Measurements from ENCODE around the gene SLC38A11. TPM values are rescaled to one million over a fixed set of nuclear protein-coding genes. Genes with fewer than 3 reads are reported as not detected.

SLC38A11 gene
- polyA plus RNA-seq, 3 donors: 0.07 TPM; not detected in 2

GRCh38 chr2:164903204-164903603 lies 52.1 kb downstream of the SLC38A11 start:
- H3K27me3 Mint-ChIP-seq (ENCODE audit: low read depth in 3 of 3): no peaks in the 10 kb centered on the region
- Histone ChIP-seq H3K36me3 (replicated peaks in 1 of 2; ENCODE audit: control insufficient read depth in 1 of 2, insufficient read depth in 2 of 2, low read length in 2 of 2) (no peaks in the 10 kb centered on the region), H3K79me2 (ENCODE audit: insufficient read depth, low read length) (no peaks in the 10 kb centered on the region), H3K27me3 (ENCODE audit: control insufficient read depth in 2 of 2, insufficient read depth in 2 of 2, low read length in 2 of 2) (no peaks in the 10 kb centered on the region), H3K4me1 (ENCODE audit: control insufficient read depth in 1 of 2, insufficient read depth in 2 of 2, low read length in 2 of 2) (no peaks in the 10 kb centered on the region), H3K9me3 (replicated peaks in 1 of 2; ENCODE audit: control insufficient read depth in 1 of 2, insufficient read depth in 1 of 2, low read length in 2 of 2) (no peaks in the 10 kb centered on the region), H3K9ac (ENCODE audit: insufficient read depth, low read length, poor library complexity, severe bottlenecking) (no peak overlapping the region), H3K4me2 (replicated peaks; ENCODE audit: extremely low read depth, low read length, poor library complexity, severe bottlenecking) (no peak overlapping the region), H4K20me1 (ENCODE audit: insufficient read depth, low read length) (no peaks in the 10 kb centered on the region), H2AFZ (ENCODE audit: insufficient read depth, low read depth, low read length, poor library complexity, severe bottlenecking) (no peak overlapping the region), H3K4me3 (replicated peaks in 1 of 3; ENCODE audit: low read depth in 2 of 3, low read length in 3 of 3) (no peak overlapping the region), H3K27ac (ENCODE audit: low read depth in 1 of 2, low read length in 2 of 2) (no peak overlapping the region)
- H3K4me1 Mint-ChIP-seq: no peaks in the 10 kb centered on the region
- no peaks in the 10 kb centered on the region for H3K36me3 Mint-ChIP-seq
- H3K27ac Mint-ChIP-seq: no peak overlapping the region
- H3K9me3 Mint-ChIP-seq: no peaks in the 10 kb centered on the region
- DNase-seq: no peak
- no peak overlapping the region for H3K4me3 Mint-ChIP-seq
- intact Hi-C loops (cut with micrococcal nuclease): no loop called here
- TF ChIP-seq, protein P1, sequence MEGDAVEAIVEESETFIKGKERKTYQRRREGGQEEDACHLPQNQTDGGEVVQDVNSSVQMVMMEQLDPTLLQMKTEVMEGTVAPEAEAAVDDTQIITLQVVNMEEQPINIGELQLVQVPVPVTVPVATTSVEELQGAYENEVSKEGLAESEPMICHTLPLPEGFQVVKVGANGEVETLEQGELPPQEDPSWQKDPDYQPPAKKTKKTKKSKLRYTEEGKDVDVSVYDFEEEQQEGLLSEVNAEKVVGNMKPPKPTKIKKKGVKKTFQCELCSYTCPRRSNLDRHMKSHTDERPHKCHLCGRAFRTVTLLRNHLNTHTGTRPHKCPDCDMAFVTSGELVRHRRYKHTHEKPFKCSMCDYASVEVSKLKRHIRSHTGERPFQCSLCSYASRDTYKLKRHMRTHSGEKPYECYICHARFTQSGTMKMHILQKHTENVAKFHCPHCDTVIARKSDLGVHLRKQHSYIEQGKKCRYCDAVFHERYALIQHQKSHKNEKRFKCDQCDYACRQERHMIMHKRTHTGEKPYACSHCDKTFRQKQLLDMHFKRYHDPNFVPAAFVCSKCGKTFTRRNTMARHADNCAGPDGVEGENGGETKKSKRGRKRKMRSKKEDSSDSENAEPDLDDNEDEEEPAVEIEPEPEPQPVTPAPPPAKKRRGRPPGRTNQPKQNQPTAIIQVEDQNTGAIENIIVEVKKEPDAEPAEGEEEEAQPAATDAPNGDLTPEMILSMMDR (IDR thresholded peaks at IDR 0.05): no peak

GRCh38 chr2:164899121-164899520 lies 56.2 kb downstream of the SLC38A11 start:
- WGBS (ENCODE audit: insufficient coverage): no CpG with 5 or more reads among the region's 1 CpG
- H3K27me3 Mint-ChIP-seq (ENCODE audit: low read depth in 3 of 3): no peaks in the 10 kb centered on the region

More at GRCh38 chr2:164899121-164899520, 56.2 kb downstream of the SLC38A11 start:
- TF ChIP-seq, protein P1 (IDR thresholded peaks at IDR 0.05): no peak
- Histone ChIP-seq H3K9me3 (replicated peaks in 1 of 2; ENCODE audit: control insufficient read depth in 1 of 2, insufficient read depth in 1 of 2, low read length in 2 of 2) (no peaks in the 10 kb centered on the region), H3K4me3 (replicated peaks in 1 of 3; ENCODE audit: low read depth in 2 of 3, low read length in 3 of 3) (no peak overlapping the region), H3K4me1 (ENCODE audit: control insufficient read depth in 1 of 2, insufficient read depth in 2 of 2, low read length in 2 of 2) (peaks cover 4% of the 10 kb centered on the region in 2 donors), H3K27ac (ENCODE audit: low read depth in 1 of 2, low read length in 2 of 2) (no peak overlapping the region), H3K4me2 (replicated peaks; ENCODE audit: extremely low read depth, low read length, poor library complexity, severe bottlenecking) (no peak overlapping the region), H3K27me3 (ENCODE audit: control insufficient read depth in 2 of 2, insufficient read depth in 2 of 2, low read length in 2 of 2) (no peaks in the 10 kb centered on the region), H3K9ac (ENCODE audit: insufficient read depth, low read length, poor library complexity, severe bottlenecking) (no peak overlapping the region), H3K36me3 (replicated peaks in 1 of 2; ENCODE audit: control insufficient read depth in 1 of 2, insufficient read depth in 2 of 2, low read length in 2 of 2) (no peaks in the 10 kb centered on the region), H4K20me1 (ENCODE audit: insufficient read depth, low read length) (no peaks in the 10 kb centered on the region), H2AFZ (ENCODE audit: insufficient read depth, low read depth, low read length, poor library complexity, severe bottlenecking) (no peak overlapping the region), H3K79me2 (ENCODE audit: insufficient read depth, low read length) (no peaks in the 10 kb centered on the region)
- intact Hi-C loops (cut with micrococcal nuclease): no loop called here
- Mint-ChIP-seq H3K36me3 (no peaks in the 10 kb centered on the region), H3K4me3 (no peak overlapping the region), H3K4me1 (peaks cover 4% of the 10 kb centered on the region), H3K27ac (no peak overlapping the region), H3K9me3 (no peaks in the 10 kb centered on the region)
- no peak for DNase-seq
